HepG2 (cell line): ENCODE results near the gene GALNT18. TPM values are rescaled to one million over a fixed set of nuclear protein-coding genes. Genes with fewer than 3 reads are reported as not detected.

ENCODE experiments used
- ATAC-seq: fragments of 200-7000 bp; cut with Tn5 transposase; 3 replicates; pipeline ENCODE4 v1.9.1; 2020; ENCODE audit warnings: mild to moderate bottlenecking, moderate library complexity
- BruUV-seq: library from RNA; stranded (reverse); fragments of 400-500 nt; replicated peaks from 2 replicates; lab custom pipeline; 2021; lab: Mats Ljungman, UMichigan
- CTCF ChIA-PET: fragments of 300-600 bp; formaldehyde crosslinking; extraction: SDS; loops from one replicate; lab custom pipeline; 2021; ENCODE audit warnings: low total read pairs, inconsistent platforms, low intra/inter-chr PET ratio; lab: Yijun Ruan, JAX
- POLR2A ChIA-PET: fragments of 350-600 bp; sonication (Branson Sonifier 250); formaldehyde crosslinking; loops from one replicate; lab custom pipeline; 2020; ENCODE audit warnings: antibody characterized with exemption, inconsistent platforms; lab: Yijun Ruan, JAX
- DNase-seq: peaks from one replicate; pipeline ENCODE4 v3.0.0-alpha.2; 2015; ENCODE audit warnings: low spot score
- FAIRE-seq: peaks from 3 replicates; lab custom pipeline; 2011; peaks lifted over from hg19 to GRCh38; lab: Jason Lieb, UNC
- H2AFZ ChIP-seq: one replicate; pipeline ENCODE4 v1.6.1; 2011; ENCODE audit warnings: low read length, inconsistent platforms
- H3K27ac ChIP-seq: fragments of 300-600 bp; 3 replicates; pipeline ENCODE4 v1.8.0; 2011; ENCODE audit warnings: mixed run types, mild to moderate bottlenecking, mixed read lengths, low read length, inconsistent platforms; ENCODE audit not compliant: insufficient read depth; ENCODE audit errors: extremely low read length
- H3K27me3 ChIP-seq, 2 experiments: fragments of 200-600 bp in 1 of 2; 2 replicates in 1 of 2; 3 replicates in 1 of 2; pipeline versions ENCODE4 v1.6.0 to v1.8.0; 2011; ENCODE audit warnings: low read length in 2 of 2, mild to moderate bottlenecking in 2 of 2, moderate library complexity in 2 of 2, inconsistent platforms in 1 of 2; ENCODE audit not compliant: insufficient read depth in 2 of 2, control insufficient read depth in 1 of 2
- H3K36me3 ChIP-seq, 2 experiments: fragments of 200-600 bp in 1 of 2; replicated peaks in 1 of 2; 2 replicates in 1 of 2; 3 replicates in 1 of 2; pipeline versions ENCODE4 v1.5.1 to v1.8.0; 2011; ENCODE audit warnings: low read length in 2 of 2, inconsistent platforms in 1 of 2; ENCODE audit not compliant: insufficient read depth in 2 of 2, control insufficient read depth in 1 of 2
- H3K4me1 ChIP-seq: 2 replicates; pipeline ENCODE4 v1.5.1; 2012; ENCODE audit warnings: low read length, inconsistent platforms; ENCODE audit not compliant: insufficient read depth
- H3K4me2 ChIP-seq: 2 replicates; pipeline ENCODE4 v1.6.0; 2011; ENCODE audit warnings: low read depth, low read length, inconsistent platforms
- H3K4me3 ChIP-seq, 3 experiments: fragments of 200-600 bp in 1 of 3; sonication (generic), shearing (Covaris generic) in 1 of 3; replicated peaks in 1 of 3; 2 replicates each; pipeline ENCODE4 v1.5.1; 2011 to 2016; ENCODE audit warnings: low read length in 3 of 3, inconsistent platforms in 2 of 3, low read depth in 2 of 3, mild to moderate bottlenecking in 2 of 3, control low read depth in 1 of 3, mixed read lengths in 1 of 3; ENCODE audit not compliant: insufficient read depth in 1 of 3
- H3K79me2 ChIP-seq: one replicate; pipeline ENCODE4 v1.6.1; 2011; ENCODE audit warnings: low read length, inconsistent platforms; ENCODE audit not compliant: insufficient read depth
- H3K9ac ChIP-seq: 2 replicates; pipeline ENCODE4 v1.6.0; 2011; ENCODE audit warnings: mild to moderate bottlenecking, low read depth, low read length, inconsistent platforms; ENCODE audit not compliant: insufficient read depth
- H3K9me3 ChIP-seq: 2 replicates; pipeline ENCODE4 v1.5.1; 2012; ENCODE audit warnings: mild to moderate bottlenecking, low read length
- H4K20me1 ChIP-seq: 2 replicates; pipeline ENCODE4 v1.6.0; 2011; ENCODE audit warnings: inconsistent platforms, mild to moderate bottlenecking, low read length, moderate library complexity; ENCODE audit not compliant: insufficient read depth
- ETS1 ChIP-seq: sonication (generic); formaldehyde crosslinking; IDR thresholded peaks from 2 replicates; pipeline ENCODE4 v1.4.0; 2020; ENCODE audit warnings: missing genetic modification reagents
- HOXA3 ChIP-seq: sonication (generic); formaldehyde crosslinking; IDR thresholded peaks from 2 replicates; pipeline ENCODE4 v1.5.0; 2020; ENCODE audit warnings: missing genetic modification reagents
- LBX2 ChIP-seq: sonication (generic); formaldehyde crosslinking; IDR thresholded peaks from 2 replicates; pipeline ENCODE4 v1.5.0; 2020; ENCODE audit warnings: missing genetic modification reagents, mild to moderate bottlenecking, borderline replicate concordance
- SRY ChIP-seq: sonication (generic); formaldehyde crosslinking; IDR thresholded peaks from 2 replicates; pipeline ENCODE4 v1.8.0; 2022; ENCODE audit warnings: mild to moderate bottlenecking, missing genetic modification reagents
- TAF15 ChIP-seq: fragments of 200-400 bp; formaldehyde crosslinking; IDR thresholded peaks from one replicate; pipeline ENCODE4 v1.6.1; 2018; ENCODE audit warnings: mild to moderate bottlenecking, low read depth, low read length; ENCODE audit not compliant: poor library complexity, severe bottlenecking
- TGIF2 ChIP-seq: IDR thresholded peaks from 2 replicates; pipeline ENCODE4 v1.6.1; 2016; ENCODE audit warnings: control low read depth, missing compliant biosample characterization
- ZNF530 ChIP-seq: sonication (generic); formaldehyde crosslinking; IDR thresholded peaks from 2 replicates; pipeline ENCODE4 v1.5.0; 2020; ENCODE audit warnings: low read depth, mild to moderate bottlenecking, missing genetic modification reagents
- ZNF644 ChIP-seq: IDR thresholded peaks from 2 replicates; pipeline ENCODE4 v1.6.1; 2016; ENCODE audit warnings: low read depth
- ZNF720 ChIP-seq: sonication (generic); formaldehyde crosslinking; IDR thresholded peaks from 2 replicates; pipeline ENCODE4 v1.4.0; 2020; ENCODE audit warnings: missing genetic modification reagents
- ZNF772 ChIP-seq: sonication (generic); formaldehyde crosslinking; IDR thresholded peaks from 2 replicates; pipeline ENCODE4 v1.5.0; 2020; ENCODE audit warnings: mild to moderate bottlenecking, missing genetic modification reagents
- WGBS: methylation state at CpG from one replicate; pipeline ENCODE4 v1.1.6; 2017; ENCODE audit warnings: low lambda C conversion rate; 5-methylcytosine and 5-hydroxymethylcytosine counted together
- in situ Hi-C: cut with HindIII; loops from 2 replicates; pipeline ENCODE4 v1.10.0; 2017; ENCODE audit warnings: low pct_unique_long_range_greater_than_20kb; ENCODE audit not compliant: extremely low pct_ligation_motif_present
- intact Hi-C: fragments of 100-400 bp; cut with micrococcal nuclease; formaldehyde crosslinking; loops from one replicate; pipeline ENCODE4 v1.10.0; 2022; ENCODE audit not compliant: unreplicated experiment
- polyA plus RNA-seq, 8 experiments: library from polyadenylated mRNA; depleted of rRNA in 3 of 8; stranded (reverse) in 7 of 8; unstranded in 1 of 8; fragments of >200 nt; fragmentation: Illumina TruSeq in 4 of 8; extraction: Trizol in 4 of 8; gene quantifications; 2 replicates each; pipeline versions ENCODE4 v1.2.1 to v1.2.3, GENCODE V29; 2011 to 2016; ENCODE audit warnings: low read depth in 4 of 8, missing spikeins in 1 of 8, mixed read lengths in 1 of 8; ENCODE audit not compliant: insufficient read depth in 1 of 8
- total RNA-seq, 5 experiments: library from RNA; depleted of rRNA; stranded (reverse); fragments of >200 nt; fragmentation: Illumina TruSeq; extraction: Trizol; gene quantifications; 2 replicates each; pipeline ENCODE4 v1.2.3, GENCODE V29; 2016; ENCODE audit warnings: low read depth in 1 of 5
- TF ChIP-seq, protein P1 (sequence below): sonication (generic); formaldehyde crosslinking; conservative IDR thresholded peaks from 2 replicates; pipeline ENCODE4 v1.4.0; 2020; ENCODE audit warnings: missing genetic modification reagents
- TF ChIP-seq, protein P2 (sequence below): sonication (generic); formaldehyde crosslinking; IDR thresholded peaks from 2 replicates; pipeline ENCODE4 v1.8.1; 2022; ENCODE audit warnings: mild to moderate bottlenecking, missing genetic modification reagents
- TF ChIP-seq, protein P3 (sequence below): sonication (generic); formaldehyde crosslinking; IDR thresholded peaks from 2 replicates; pipeline ENCODE4 v1.4.0; 2020; ENCODE audit warnings: missing genetic modification reagents
- TF ChIP-seq, protein P4 (sequence below): sonication (generic); formaldehyde crosslinking; IDR thresholded peaks from 2 replicates; pipeline ENCODE4 v1.4.0; 2020; ENCODE audit warnings: mild to moderate bottlenecking, missing genetic modification reagents

GALNT18 gene
- total and polyA plus RNA-seq, 2 of the 13 experiments (the other 11 are each of a cell fraction or from before 2014, with no cell fraction given): 0.11 TPM; not detected in 1

- no TSS peak for BruUV-seq
- in situ Hi-C loops: no loop called here
- H3K9ac ChIP-seq: no peak overlapping the region
- H3K36me3 ChIP-seq: no peaks in the 10 kb centered on the region
- no peak overlapping the region for H2AFZ ChIP-seq
- no peaks in the 10 kb centered on the region for H4K20me1 ChIP-seq
- FAIRE-seq (no peak), ATAC-seq (no peak), DNase-seq (no peak)
- no peaks in the 10 kb centered on the region for H3K9me3 ChIP-seq
- TF ChIP-seq ZNF772 (no peak), SRY (CRISPR knock-in tag) (no peak), HOXA3 (no peak)
- TF ChIP-seq, protein P1, sequence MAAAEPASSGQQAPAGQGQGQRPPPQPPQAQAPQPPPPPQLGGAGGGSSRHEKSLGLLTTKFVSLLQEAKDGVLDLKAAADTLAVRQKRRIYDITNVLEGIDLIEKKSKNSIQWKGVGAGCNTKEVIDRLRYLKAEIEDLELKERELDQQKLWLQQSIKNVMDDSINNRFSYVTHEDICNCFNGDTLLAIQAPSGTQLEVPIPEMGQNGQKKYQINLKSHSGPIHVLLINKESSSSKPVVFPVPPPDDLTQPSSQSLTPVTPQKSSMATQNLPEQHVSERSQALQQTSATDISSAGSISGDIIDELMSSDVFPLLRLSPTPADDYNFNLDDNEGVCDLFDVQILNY (CRISPR knock-in tag): no peak
- no peaks in the 10 kb centered on the region for H3K4me1 ChIP-seq
- no peak overlapping the region for H3K4me3 ChIP-seq
- peaks cover 0 to 5% of the 10 kb centered on the region in 2 experiments; a peak in 1 of 5 replicates for H3K27me3 ChIP-seq
- POLR2A ChIA-PET: no interaction called here
- no peak overlapping the region for H3K27ac ChIP-seq
- no peaks in the 10 kb centered on the region for H3K79me2 ChIP-seq
- CTCF ChIA-PET: no interaction called here
- intact Hi-C loops: no loop called here
- WGBS: 4% methylated on average over 4 of the region's 4 CpGs
- no peak overlapping the region for H3K4me2 ChIP-seq
These were observed 150.6 kb downstream of the GALNT18 start for GRCh38 chr11:11471201-11471600.

- Histone ChIP-seq H3K27ac (no peak overlapping the region), H3K27me3 (peaks cover 0 to 12% of the 10 kb centered on the region in 2 experiments; a peak in 1 of 5 replicates), H4K20me1 (no peaks in the 10 kb centered on the region), H3K36me3 (no peaks in the 10 kb centered on the region), H2AFZ (no peak overlapping the region), H3K4me2 (no peak overlapping the region), H3K4me3 (no peak overlapping the region), H3K9me3 (no peaks in the 10 kb centered on the region), H3K79me2 (no peaks in the 10 kb centered on the region), H3K9ac (no peak overlapping the region), H3K4me1 (no peaks in the 10 kb centered on the region)
- ATAC-seq (no peak), FAIRE-seq (no peak), DNase-seq (no peak)
- in situ Hi-C loops: no loop called here
- ChIA-PET POLR2A (no interaction called here), CTCF (no interaction called here)
- BruUV-seq: no TSS peak
- 5% methylated on average over 6 of the region's 6 CpGs for WGBS
- intact Hi-C loops: no loop called here
- no peak for TF ChIP-seq ETS1 (CRISPR knock-in tag)
- TF ChIP-seq, protein P2, sequence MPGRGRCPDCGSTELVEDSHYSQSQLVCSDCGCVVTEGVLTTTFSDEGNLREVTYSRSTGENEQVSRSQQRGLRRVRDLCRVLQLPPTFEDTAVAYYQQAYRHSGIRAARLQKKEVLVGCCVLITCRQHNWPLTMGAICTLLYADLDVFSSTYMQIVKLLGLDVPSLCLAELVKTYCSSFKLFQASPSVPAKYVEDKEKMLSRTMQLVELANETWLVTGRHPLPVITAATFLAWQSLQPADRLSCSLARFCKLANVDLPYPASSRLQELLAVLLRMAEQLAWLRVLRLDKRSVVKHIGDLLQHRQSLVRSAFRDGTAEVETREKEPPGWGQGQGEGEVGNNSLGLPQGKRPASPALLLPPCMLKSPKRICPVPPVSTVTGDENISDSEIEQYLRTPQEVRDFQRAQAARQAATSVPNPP (CRISPR knock-in tag): no peak
- TF ChIP-seq ZNF720 (CRISPR knock-in tag): no peak
- TF ChIP-seq, protein P3, sequence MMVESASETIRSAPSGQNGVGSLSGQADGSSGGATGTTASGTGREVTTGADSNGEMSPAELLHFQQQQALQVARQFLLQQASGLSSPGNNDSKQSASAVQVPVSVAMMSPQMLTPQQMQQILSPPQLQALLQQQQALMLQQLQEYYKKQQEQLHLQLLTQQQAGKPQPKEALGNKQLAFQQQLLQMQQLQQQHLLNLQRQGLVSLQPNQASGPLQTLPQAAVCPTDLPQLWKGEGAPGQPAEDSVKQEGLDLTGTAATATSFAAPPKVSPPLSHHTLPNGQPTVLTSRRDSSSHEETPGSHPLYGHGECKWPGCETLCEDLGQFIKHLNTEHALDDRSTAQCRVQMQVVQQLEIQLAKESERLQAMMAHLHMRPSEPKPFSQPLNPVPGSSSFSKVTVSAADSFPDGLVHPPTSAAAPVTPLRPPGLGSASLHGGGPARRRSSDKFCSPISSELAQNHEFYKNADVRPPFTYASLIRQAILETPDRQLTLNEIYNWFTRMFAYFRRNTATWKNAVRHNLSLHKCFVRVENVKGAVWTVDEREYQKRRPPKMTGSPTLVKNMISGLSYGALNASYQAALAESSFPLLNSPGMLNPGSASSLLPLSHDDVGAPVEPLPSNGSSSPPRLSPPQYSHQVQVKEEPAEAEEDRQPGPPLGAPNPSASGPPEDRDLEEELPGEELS (CRISPR knock-in tag): no peak
- no peak for TF ChIP-seq LBX2 (CRISPR knock-in tag)
- no peak for TF ChIP-seq TGIF2 (CRISPR knock-in tag)
- TF ChIP-seq TAF15: no peak
- no peak for TF ChIP-seq ZNF530 (CRISPR knock-in tag)
- TF ChIP-seq ZNF644 (CRISPR knock-in tag): no peak
- TF ChIP-seq, protein P4, sequence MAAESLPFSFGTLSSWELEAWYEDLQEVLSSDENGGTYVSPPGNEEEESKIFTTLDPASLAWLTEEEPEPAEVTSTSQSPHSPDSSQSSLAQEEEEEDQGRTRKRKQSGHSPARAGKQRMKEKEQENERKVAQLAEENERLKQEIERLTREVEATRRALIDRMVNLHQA (CRISPR knock-in tag): no peak
These were observed 152.9 kb downstream of the GALNT18 start for GRCh38 chr11:11468954-11469353.
